Kidney epithelial cell (primary cell): ENCODE results near the gene PPP1CC. TPM values are rescaled to one million over a fixed set of nuclear protein-coding genes. Genes with fewer than 3 reads are reported as not detected.

Experiments used
- DNase-seq: peaks from one replicate; pipeline ENCODE4 v3.0.0-alpha.2; 2010; ENCODE audit warnings: low read depth
- H3K27me3 ChIP-seq: 2 replicates; pipeline ENCODE4 v1.6.0; 2011; ENCODE audit warnings: low read length; ENCODE audit not compliant: control insufficient read depth, insufficient read depth
- H3K36me3 ChIP-seq: 2 replicates; pipeline ENCODE4 v1.5.1; 2011; ENCODE audit warnings: low read length; ENCODE audit not compliant: control insufficient read depth, insufficient read depth
- H3K4me3 ChIP-seq: 2 replicates; pipeline ENCODE4 v1.5.1; 2011; ENCODE audit warnings: low read depth, mild to moderate bottlenecking, control low read depth, low read length
- CTCF ChIP-seq: IDR thresholded peaks from 2 replicates; pipeline ENCODE4 v1.5.1; 2011; ENCODE audit warnings: mild to moderate bottlenecking, moderate library complexity, low read length, control low read depth, inconsistent platforms; ENCODE audit not compliant: insufficient read depth, poor library complexity, severe bottlenecking
- total RNA-seq: library from RNA; depleted of rRNA; stranded (reverse); fragments of >200 nt; gene quantifications from 2 replicates; pipeline ENCODE4 v1.2.3, GENCODE V29; 2015

PPP1CC gene
- total RNA-seq, 1 donor from 2014 or later, result 93.1 TPM

- Histone ChIP-seq H3K4me3 (no peak overlapping the region), H3K36me3 (no peaks in the 10 kb centered on the region), H3K27me3 (no peaks in the 10 kb centered on the region)
- TF ChIP-seq CTCF, result no peak
- no peak for DNase-seq
Measured at GRCh38 chr12:110762891-110763290, 20.2 kb upstream of the PPP1CC start.

- no peak for DNase-seq
- no peak for TF ChIP-seq CTCF
- no peaks in the 10 kb centered on the region for H3K36me3 ChIP-seq
- no peak overlapping the region for H3K4me3 ChIP-seq
- no peaks in the 10 kb centered on the region for H3K27me3 ChIP-seq
Measured at GRCh38 chr12:110760204-110760609, 17.5 kb upstream of the PPP1CC start.

- DNase-seq, result no peak
- Histone ChIP-seq H3K27me3 (no peaks in the 10 kb centered on the region), H3K36me3 (no peaks in the 10 kb centered on the region), H3K4me3 (no peak overlapping the region)
- TF ChIP-seq CTCF, result no peak
Measured at GRCh38 chr12:110758922-110759321, 16.2 kb upstream of the PPP1CC start.

- Histone ChIP-seq H3K36me3 (no peaks in the 10 kb centered on the region), H3K27me3 (no peaks in the 10 kb centered on the region), H3K4me3 (no peak overlapping the region)
- no peak for DNase-seq
- no peak for TF ChIP-seq CTCF
Measured at GRCh38 chr12:110756611-110757010, 13.9 kb upstream of the PPP1CC start.

GRCh38 chr12:110754101-110754793 is 11.6 kb upstream of the PPP1CC start:
- no peak for TF ChIP-seq CTCF
- no peaks in the 10 kb centered on the region for H3K36me3 ChIP-seq
- H3K27me3 ChIP-seq, result no peaks in the 10 kb centered on the region
- no peak overlapping the region for H3K4me3 ChIP-seq
- no peak for DNase-seq
